ENCODE data around the gene RNF111. TPM values are rescaled to one million over a fixed set of nuclear protein-coding genes. Genes with fewer than 3 reads are reported as not detected.

The RNF111 gene
- total and polyA plus RNA-seq, 2 of the 13 experiments (the other 11 are each of a cell fraction or from before 2014, with no cell fraction given): 12.1 to 23.1 TPM

- TF ChIP-seq ZNF609 (CRISPR knock-in tag; IDR thresholded peaks at IDR 0.05; ENCODE audit: borderline replicate concordance): no peak
These were observed at the start of gene RNF111 (continued) for GRCh38 chr15:58987491-58988005.

- FAIRE-seq (no peak), DNase-seq (ENCODE audit: low spot score) (no peak), ATAC-seq (no peak)
- no peak overlapping the region for H2AFZ ChIP-seq (ENCODE audit: low read length)
- POLR2A ChIA-PET: no interaction called here
- no peaks in the 10 kb centered on the region for H3K4me1 ChIP-seq (ENCODE audit: insufficient read depth, low read length)
- H3K27ac ChIP-seq (ENCODE audit: extremely low read length, insufficient read depth, low read length): no peak overlapping the region
- intact Hi-C loops (cut with micrococcal nuclease; ENCODE audit: unreplicated experiment): no loop called here
- H4K20me1 ChIP-seq (ENCODE audit: insufficient read depth, low read length): no peaks in the 10 kb centered on the region
- no peaks in the 10 kb centered on the region for H3K36me3 ChIP-seq (replicated peaks in 1 of 2; ENCODE audit: control insufficient read depth in 1 of 2, insufficient read depth in 2 of 2, low read length in 2 of 2)
- in situ Hi-C loops (cut with HindIII; ENCODE audit: extremely low pct_ligation_motif_present, low pct_unique_long_range_greater_than_20kb): no loop called here
- peaks cover 2 to 6% of the 10 kb centered on the region in 2 experiments; a peak in 1 of 5 replicates for H3K27me3 ChIP-seq (ENCODE audit: control insufficient read depth in 1 of 2, insufficient read depth in 2 of 2, low read length in 2 of 2)
- H3K4me2 ChIP-seq (ENCODE audit: low read depth, low read length): no peak overlapping the region
- BruUV-seq (replicated peaks): no TSS peak
- WGBS (ENCODE audit: low lambda C conversion rate): 29% methylated on average over 3 of the region's 3 CpGs
- CTCF ChIA-PET (ENCODE audit: low intra/inter-chr PET ratio, low total read pairs): no interaction called here
- H3K9ac ChIP-seq (ENCODE audit: insufficient read depth, low read depth, low read length): no peak overlapping the region
- no peaks in the 10 kb centered on the region for H3K9me3 ChIP-seq (ENCODE audit: low read length)
- H3K79me2 ChIP-seq (ENCODE audit: insufficient read depth, low read length): no peaks in the 10 kb centered on the region
- H3K4me3 ChIP-seq (replicated peaks in 1 of 3; ENCODE audit: insufficient read depth in 1 of 3, low read depth in 2 of 3, low read length in 3 of 3): no peak overlapping the region
- no peak for TF ChIP-seq MAF1 (CRISPR knock-in tag; IDR thresholded peaks at IDR 0.05; ENCODE audit: borderline replicate concordance)
- TF ChIP-seq ARID3A (IDR thresholded peaks at IDR 0.05; ENCODE audit: low read depth, low read length): no peak
- TF ChIP-seq ZBTB33 (CRISPR knock-in tag; IDR thresholded peaks at IDR 0.05): no peak
- TF ChIP-seq KAT2B (IDR thresholded peaks at IDR 0.05; ENCODE audit: borderline replicate concordance, low read depth, low read length): no peak
- no peak for TF ChIP-seq GABPB1 (CRISPR knock-in tag; IDR thresholded peaks at IDR 0.05)
- TF ChIP-seq NFKBIZ (CRISPR knock-in tag; IDR thresholded peaks at IDR 0.05): no peak
- no peak for TF ChIP-seq DMAP1 (CRISPR knock-in tag; IDR thresholded peaks at IDR 0.05)
- TF ChIP-seq NFE2 (CRISPR knock-in tag; IDR thresholded peaks at IDR 0.05): no peak
- TF ChIP-seq KDM5A (IDR thresholded peaks at IDR 0.05; ENCODE audit: borderline replicate concordance, low read length): no peak
- no peak for TF ChIP-seq ARNT2 (CRISPR knock-in tag; IDR thresholded peaks at IDR 0.05; ENCODE audit: low read depth)
- TF ChIP-seq RNF2 (conservative IDR thresholded peaks at IDR 0.05; ENCODE audit: low read depth): no peak
- TF ChIP-seq GLI4 (CRISPR knock-in tag; IDR thresholded peaks at IDR 0.05; ENCODE audit: borderline replicate concordance): no peak
These were observed 40.3 kb upstream of the RNF111 start for GRCh38 chr15:58947179-58947578.
